Stimulated activated CD4-positive, alpha-beta T cell treated with anti-CD3 and anti-CD28 coated beads, Interleukin-4, amount 100 ng/mL, for 24 hours (primary cell): Measurements from ENCODE around the gene PTPRD.

ENCODE experiments used
- DNase-seq: peaks from one replicate; pipeline ENCODE4 v3.0.0-alpha.2; 2020

The PTPRD gene

DNA sequence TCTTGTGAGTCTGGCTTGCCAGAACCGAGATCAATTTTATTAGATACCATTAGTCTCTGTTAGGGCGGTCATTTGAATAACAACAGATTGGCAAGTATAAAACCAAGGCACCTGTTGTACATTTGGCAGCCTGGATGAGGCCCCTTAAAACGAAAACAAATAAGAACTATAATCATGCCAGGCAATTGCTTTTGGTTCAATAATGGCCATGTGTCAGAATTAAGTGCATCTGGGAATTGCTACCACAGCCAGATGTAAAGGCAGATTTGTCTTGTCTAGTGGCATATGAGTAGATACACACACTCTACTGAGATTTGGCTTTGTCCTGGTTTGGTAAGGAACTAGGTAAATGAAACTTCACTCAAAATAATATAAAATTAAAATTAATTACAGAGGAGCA is 1767.0 kb downstream of the PTPRD start:
- DNase-seq, result no peak

GRCh38 chr9:8845376-8845775 is 1767.4 kb downstream of the PTPRD start:
- no peak for DNase-seq

GRCh38 chr9:8844549-8844948 is 1768.3 kb downstream of the PTPRD start:
- DNase-seq, result no peak

- no peak for DNase-seq
Observed at GRCh38 chr9:8842402-8843193, 1770.2 kb downstream of the PTPRD start.

DNA sequence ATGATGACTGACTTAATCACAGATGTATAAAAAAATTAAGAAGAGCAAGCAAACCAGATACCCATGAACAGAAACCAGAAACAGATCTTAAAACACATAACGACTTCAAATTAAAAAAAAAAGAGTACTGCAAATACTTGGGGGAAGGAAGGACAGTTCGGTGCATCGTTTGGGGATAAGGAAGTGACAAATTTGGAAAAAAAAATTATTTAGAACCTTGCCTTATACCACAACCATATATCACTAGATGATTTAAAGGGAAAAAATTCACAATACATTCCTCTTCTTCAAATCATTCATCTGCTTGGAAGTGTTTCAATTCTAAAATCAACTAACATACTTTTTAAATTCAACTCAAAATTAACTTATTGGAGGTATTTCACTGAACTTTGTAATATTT is 1774.7 kb downstream of the PTPRD start:
- no peak for DNase-seq

GRCh38 chr9:8835291-8835690 is 1777.5 kb downstream of the PTPRD start:
- no peak for DNase-seq

DNA sequence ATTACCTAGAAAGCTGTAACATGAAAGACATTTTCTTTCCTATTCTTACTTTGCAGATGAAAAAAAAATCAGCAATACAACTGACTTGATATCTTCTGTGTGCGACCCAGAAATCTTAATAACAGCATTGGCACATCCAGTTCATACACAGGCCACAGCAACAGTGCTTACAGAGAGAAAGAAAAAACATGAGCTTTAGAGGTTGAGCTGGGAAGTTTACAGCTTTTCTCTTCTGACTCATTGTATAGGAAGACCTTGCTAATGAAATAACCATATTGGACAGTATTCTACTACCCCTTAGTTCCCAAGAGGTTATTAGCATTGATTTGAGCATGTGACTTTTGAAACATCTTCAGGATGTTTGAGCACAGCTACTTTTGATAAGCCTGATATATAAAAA is 1779.8 kb downstream of the PTPRD start:
- DNase-seq, result no peak

DNA sequence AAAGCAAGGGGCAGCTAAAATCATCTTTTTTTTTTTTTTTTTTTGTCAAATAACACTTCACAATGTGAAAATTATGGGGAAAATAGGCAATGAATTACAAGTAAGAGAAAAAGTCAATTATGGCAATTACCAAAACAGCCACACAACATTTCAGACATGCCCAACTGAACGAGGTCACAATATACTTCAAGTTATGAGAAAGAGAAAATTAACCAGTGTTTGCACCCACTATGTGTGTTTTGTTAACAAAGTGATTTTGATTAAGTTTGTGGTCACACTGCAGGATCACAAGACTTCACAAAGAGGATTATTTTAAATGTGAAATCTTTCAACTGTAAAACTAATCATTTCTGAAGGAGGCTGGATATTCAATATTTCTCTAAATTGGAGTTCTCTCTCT is 1780.4 kb downstream of the PTPRD start:
- no peak for DNase-seq

- no peak for DNase-seq
Observed at GRCh38 chr9:8831568-8831967, 1781.2 kb downstream of the PTPRD start.

DNA sequence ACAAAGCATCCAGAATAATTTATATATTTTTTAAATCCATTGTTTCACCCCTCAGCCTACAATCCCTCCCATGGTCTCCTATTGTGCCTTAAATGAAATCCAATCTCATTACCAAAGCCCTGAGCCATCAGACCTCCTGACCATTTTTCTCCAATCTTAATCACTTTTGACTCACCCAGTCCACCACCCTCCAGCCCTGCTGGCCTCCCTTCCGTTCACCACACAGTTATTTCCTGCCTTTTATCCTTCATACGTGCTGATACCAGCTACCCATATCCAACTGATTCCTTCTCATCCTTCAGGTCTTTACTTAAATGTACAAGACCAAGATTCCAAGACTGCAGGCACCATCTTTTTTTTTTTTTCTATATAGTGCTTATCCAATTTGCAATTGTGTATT is 1786.5 kb downstream of the PTPRD start:
- no peak for DNase-seq

DNA sequence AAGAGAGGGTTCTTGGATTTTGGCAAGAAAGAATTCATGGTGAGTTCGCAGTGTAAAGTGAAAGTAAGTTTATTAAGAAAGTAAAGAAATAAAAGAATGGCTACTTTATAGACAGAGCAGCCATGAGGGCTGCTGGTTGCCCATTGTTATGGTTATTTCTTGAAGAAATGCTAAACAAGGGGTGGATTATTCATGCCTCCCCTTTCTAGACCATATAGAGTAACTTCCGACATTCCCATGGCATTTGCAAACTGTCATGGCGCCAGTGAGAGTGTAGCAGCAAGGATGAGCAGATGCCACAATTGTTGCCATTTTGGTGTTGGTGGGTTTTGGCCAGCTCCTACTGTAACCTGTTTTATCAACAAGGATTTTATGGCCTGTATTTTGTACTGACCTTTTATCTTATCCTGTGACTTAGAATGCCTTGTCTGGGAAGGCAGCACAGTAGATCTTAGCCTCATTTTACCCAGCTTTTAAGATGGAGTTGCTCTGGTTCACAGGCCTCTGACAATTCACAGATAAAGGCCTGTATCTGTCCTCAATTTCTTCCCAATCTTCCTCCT is 1787.1 kb downstream of the PTPRD start:
- no peak for DNase-seq

DNA sequence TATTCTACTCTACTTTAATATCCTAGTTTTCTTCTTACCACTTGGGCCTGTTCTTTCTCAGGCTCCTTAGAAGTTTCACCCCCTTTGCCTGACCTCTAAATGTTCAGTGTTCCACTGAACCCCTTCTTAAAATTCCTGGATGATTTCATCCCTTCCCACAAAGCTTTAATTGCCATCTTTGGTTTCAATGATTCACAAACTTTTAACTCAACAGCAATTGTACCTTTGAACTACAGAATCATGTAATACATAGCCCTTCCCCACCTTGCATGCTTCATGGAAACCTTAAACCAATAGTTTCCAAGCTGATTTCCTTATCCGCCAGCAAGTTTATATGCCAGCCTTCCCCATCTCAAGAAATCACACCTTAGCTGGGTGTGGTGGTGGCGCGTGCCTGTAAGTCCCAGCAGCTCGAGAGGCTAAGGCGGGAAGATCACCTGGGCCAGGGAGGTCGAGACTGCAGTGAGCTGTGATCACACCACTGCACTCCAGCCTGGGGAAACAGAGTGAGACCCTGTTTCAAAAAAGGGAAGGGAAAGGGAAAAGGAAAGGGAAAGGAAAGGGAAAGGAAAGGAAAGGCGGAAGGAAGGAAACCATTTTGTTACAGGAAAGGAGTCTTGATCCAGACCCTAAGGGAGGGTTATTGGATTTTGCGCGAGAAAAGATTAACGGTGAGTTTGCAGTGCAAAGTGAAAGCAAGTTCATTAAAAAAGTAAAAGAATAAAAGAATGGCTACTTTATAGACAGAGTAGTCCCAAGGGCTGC is 1789.5 kb downstream of the PTPRD start:
- no peak for DNase-seq

DNA sequence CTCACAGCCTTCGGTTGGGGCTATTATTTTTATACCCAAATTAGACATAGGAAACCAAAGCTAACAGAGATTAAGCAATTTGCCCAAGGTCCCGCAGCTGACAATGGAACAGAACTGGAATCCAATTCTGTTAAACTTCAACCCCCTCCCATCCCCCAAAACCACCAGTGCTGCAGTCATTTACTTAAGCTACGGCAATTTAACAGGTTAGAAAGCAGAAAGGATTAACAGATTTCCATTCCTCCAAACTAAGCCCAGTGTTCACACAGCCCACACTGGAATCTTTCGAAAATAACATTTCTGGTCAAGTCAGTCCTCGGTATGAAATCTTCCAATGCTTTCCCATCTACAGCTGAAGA is 1790.2 kb downstream of the PTPRD start:
- DNase-seq, result no peak

DNA sequence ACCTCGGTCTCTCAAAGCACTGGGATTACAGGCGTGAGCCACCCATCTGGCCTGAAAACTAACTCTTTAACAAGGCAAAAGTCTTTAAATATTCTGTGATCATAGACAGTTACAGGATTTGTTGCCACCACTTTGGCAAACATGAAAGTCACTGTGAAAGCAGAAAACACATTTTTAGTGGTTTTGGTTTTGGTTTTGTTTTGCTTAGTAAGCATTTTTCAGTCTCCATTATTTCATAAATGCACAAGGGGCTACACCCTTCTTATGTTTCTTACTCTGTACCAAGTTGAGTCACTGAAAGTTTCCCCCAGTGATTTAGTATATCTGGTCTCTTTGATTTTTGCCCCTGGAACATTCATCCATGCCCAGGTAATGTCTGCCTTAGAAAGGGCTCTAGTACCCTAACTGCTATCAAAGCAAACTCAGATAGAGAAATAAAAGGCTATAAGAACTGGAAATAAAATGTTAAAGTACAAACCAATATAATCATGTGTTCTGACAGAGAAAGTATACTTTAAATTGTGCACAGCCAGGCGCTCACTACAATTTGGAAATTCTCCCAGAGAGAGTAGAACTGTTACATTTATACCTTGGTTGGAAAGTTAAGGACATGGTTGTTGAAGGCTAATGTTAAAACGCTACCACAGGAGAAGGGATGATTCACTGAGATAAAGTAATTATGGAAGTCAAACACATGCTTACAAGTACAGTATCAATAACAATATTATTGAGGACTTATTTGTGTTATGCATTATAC is 1790.7 kb downstream of the PTPRD start:
- DNase-seq, result no peak

GRCh38 chr9:8817335-8817734 is 1795.5 kb downstream of the PTPRD start:
- DNase-seq, result no peak

- no peak for DNase-seq
Observed at GRCh38 chr9:8816361-8816760, 1796.4 kb downstream of the PTPRD start.

DNA sequence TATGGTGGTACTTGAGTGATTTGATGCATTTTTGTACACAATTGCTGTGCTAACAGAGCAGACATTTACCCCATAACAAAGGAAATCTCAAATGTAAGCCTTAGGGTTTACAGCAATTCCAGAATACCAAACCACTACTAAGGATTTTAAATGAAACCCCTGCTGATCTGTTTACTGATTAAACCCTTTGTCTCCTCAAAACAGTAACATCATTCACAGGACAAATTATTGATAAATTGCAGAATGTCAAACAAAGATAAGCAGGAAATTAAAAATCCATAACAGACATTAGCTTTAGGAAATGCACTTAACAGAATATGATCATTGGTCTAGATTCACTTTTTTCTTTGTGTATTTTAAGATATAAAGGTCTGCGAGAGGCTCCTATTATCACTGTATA is 1796.9 kb downstream of the PTPRD start:
- DNase-seq, result no peak

DNA sequence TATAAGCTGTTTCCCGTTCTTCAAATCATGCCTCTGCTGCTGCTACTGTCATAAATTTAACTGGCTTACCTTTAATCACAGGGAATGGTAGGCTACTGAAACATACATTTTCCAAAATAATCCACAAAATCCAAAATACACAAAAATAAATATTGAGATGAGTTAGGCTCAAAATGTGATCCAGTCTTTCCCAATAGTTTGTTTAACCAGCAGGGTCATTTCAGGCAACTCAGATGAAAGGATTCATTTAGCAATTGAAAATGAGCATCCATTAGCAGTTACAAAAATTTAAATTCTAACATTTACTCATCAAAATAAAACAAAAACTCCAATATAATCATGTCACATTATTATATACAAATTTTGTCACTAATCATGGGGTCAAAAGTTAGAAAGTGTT is 1797.6 kb downstream of the PTPRD start:
- DNase-seq, result no peak

GRCh38 chr9:8812888-8813287 is 1799.9 kb downstream of the PTPRD start:
- no peak for DNase-seq

DNA sequence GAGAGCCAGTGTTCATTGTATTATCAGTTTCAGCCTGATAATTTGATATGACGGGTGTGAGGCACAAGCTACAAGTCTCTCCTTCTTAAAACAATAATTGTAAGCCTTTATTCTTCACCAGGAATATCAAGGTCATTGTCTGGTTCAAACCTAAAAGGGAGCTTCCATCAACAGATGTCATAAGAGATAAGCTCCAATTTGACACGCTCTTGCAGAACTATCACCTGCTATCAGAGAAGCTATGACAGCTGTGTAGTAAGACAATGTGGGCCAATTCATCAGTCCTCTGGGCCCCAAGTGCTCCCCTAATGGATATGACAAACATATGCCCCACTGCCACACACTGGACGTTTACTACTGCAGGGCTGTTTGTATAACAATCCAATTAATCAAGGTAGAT is 1803.1 kb downstream of the PTPRD start:
- no peak for DNase-seq

DNA sequence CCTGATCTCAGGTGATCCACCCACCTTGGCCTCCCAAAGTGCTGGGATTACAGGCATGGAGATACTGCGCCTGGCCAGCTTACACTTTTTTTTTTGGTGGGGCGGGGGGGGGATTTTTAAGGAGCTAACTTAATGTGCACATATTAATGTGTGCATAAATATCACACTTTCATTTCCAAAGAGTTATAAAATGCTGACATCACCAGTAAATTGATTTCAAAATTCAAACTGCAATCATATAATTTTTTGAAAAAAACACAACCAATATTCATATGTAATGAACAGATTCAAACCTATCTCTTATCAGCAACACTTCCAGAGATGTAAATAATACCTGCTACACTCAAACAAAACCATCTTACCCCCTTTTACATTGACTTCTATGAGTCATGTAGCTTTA is 1806.7 kb downstream of the PTPRD start:
- no peak for DNase-seq

DNA sequence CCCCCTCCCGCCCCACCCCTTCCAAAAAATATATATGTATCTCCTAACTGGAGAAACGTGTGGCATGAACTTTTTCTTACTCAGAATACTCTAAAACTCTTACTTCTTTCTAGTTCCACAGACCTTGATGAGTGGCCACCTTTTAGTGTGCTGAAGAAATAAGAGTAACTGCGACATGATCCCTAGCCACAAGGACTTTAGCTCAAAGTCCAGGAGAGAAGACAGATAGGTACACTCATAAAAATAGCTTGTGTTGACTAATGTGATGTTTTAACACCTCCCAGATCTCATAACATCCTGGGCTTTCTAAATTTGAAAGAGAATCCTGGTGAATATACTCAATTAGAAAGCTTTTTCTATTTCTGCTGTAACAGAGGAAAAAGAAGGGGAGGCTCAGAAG is 1808.2 kb downstream of the PTPRD start:
- DNase-seq, result no peak

GRCh38 chr9:8802242-8802641 is 1810.6 kb downstream of the PTPRD start:
- DNase-seq, result no peak

DNA sequence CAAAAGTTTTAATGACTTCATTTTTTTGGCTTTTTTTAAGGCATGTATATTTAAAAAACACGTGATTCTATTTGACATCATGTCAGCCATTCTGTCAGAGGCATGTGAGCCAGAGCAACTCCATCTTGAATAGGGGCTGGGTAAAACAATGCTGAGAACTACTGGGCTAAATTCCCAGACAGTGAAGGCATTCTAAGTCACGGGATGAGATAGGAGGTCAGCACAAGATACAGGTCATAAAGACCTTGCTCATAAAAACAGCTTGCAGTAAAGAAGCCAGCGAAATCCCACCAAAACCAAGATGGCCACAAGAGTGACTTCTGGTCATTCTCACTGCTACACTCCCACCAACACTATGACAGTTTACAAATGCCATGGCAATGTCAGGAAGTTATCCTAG is 1812.6 kb downstream of the PTPRD start:
- no peak for DNase-seq
